Activated T-cell treated with anti-CD3 and anti-CD28 coated beads, Interleukin-2, amount 50 U/mL, for 4 hours (primary cell): ENCODE results near the gene MIEF1. TPM values are rescaled to one million over a fixed set of nuclear protein-coding genes. Genes with fewer than 3 reads are reported as not detected.

Experiments
- ATAC-seq, 2 donors: fragments of 200-7000 bp; cut with Tn5 transposase; one replicate each; pipeline ENCODE4 v1.10.0; 2021
- DNase-seq: peaks from one replicate; pipeline ENCODE4 v3.0.0-alpha.2; 2020
- H3K27me3 Mint-ChIP-seq: one replicate; pipeline ENCODE4 v1.8.0; 2021; ENCODE audit warnings: low read depth, mixed read lengths
- H3K36me3 Mint-ChIP-seq: one replicate; pipeline ENCODE4 v1.8.0; 2022; ENCODE audit warnings: mixed read lengths; ENCODE audit not compliant: insufficient read depth
- H3K4me1 Mint-ChIP-seq: one replicate; pipeline ENCODE4 v1.8.0; 2021; ENCODE audit warnings: low read depth, mixed read lengths
- H3K4me3 Mint-ChIP-seq: one replicate; pipeline ENCODE4 v1.8.0; 2021; ENCODE audit warnings: mild to moderate bottlenecking, moderate library complexity, mixed read lengths
- H3K9me3 Mint-ChIP-seq: one replicate; pipeline ENCODE4 v1.8.0; 2021; ENCODE audit warnings: mixed read lengths
- total RNA-seq, 3 donors: library from RNA; stranded (reverse); gene quantifications; one replicate each; pipeline ENCODE4 v1.2.1, GENCODE V29; 2021

The MIEF1 gene
- total RNA-seq, 3 donors from 2014 or later = 69.9 to 76.6 (median 70.7) TPM

- Mint-ChIP-seq H3K4me1 (peaks cover 4% of the 10 kb centered on the region), H3K4me3 (no peak overlapping the region), H3K27me3 (peaks cover 4% of the 10 kb centered on the region), H3K36me3 (no peaks in the 10 kb centered on the region), H3K9me3 (no peaks in the 10 kb centered on the region)
- no peak for DNase-seq
- no peak for ATAC-seq
These were observed 35.7 kb upstream of the MIEF1 start for GRCh38 chr22:39466228-39467006.

- no peak for ATAC-seq
- H3K36me3 Mint-ChIP-seq = no peaks in the 10 kb centered on the region
- no peak overlapping the region for H3K4me3 Mint-ChIP-seq
- DNase-seq = no peak
- H3K4me1 Mint-ChIP-seq = peaks cover 14% of the 10 kb centered on the region
- H3K27me3 Mint-ChIP-seq = peaks cover 4% of the 10 kb centered on the region
- no peaks in the 10 kb centered on the region for H3K9me3 Mint-ChIP-seq
These were observed 34.6 kb upstream of the MIEF1 start for GRCh38 chr22:39467390-39467895.

GRCh38 chr22:39468487-39469325 is 33.4 kb upstream of the MIEF1 start:
- Mint-ChIP-seq H3K27me3 (peaks cover 4% of the 10 kb centered on the region), H3K9me3 (no peaks in the 10 kb centered on the region), H3K36me3 (no peaks in the 10 kb centered on the region), H3K4me1 (peaks cover 19% of the 10 kb centered on the region), H3K4me3 (no peak overlapping the region)
- no peak for ATAC-seq
- DNase-seq = no peak

- Mint-ChIP-seq H3K27me3 (peaks cover 4% of the 10 kb centered on the region), H3K4me1 (peaks cover 19% of the 10 kb centered on the region)
These were observed 32.8 kb upstream of the MIEF1 start for GRCh38 chr22:39469326-39469680.

GRCh38 chr22:39469681-39470450 is 32.2 kb upstream of the MIEF1 start:
- no peak for ATAC-seq
- Mint-ChIP-seq H3K4me1 (peaks cover 19% of the 10 kb centered on the region), H3K4me3 (no peak overlapping the region), H3K36me3 (no peaks in the 10 kb centered on the region), H3K27me3 (peaks cover 4% of the 10 kb centered on the region), H3K9me3 (no peaks in the 10 kb centered on the region)
- no peak for DNase-seq

More at GRCh38 chr22:39469326-39469680, 32.8 kb upstream of the MIEF1 start:
- Mint-ChIP-seq H3K4me3 (no peak overlapping the region), H3K36me3 (no peaks in the 10 kb centered on the region), H3K9me3 (no peaks in the 10 kb centered on the region)
- ATAC-seq = no peak
- no peak for DNase-seq

DNA sequence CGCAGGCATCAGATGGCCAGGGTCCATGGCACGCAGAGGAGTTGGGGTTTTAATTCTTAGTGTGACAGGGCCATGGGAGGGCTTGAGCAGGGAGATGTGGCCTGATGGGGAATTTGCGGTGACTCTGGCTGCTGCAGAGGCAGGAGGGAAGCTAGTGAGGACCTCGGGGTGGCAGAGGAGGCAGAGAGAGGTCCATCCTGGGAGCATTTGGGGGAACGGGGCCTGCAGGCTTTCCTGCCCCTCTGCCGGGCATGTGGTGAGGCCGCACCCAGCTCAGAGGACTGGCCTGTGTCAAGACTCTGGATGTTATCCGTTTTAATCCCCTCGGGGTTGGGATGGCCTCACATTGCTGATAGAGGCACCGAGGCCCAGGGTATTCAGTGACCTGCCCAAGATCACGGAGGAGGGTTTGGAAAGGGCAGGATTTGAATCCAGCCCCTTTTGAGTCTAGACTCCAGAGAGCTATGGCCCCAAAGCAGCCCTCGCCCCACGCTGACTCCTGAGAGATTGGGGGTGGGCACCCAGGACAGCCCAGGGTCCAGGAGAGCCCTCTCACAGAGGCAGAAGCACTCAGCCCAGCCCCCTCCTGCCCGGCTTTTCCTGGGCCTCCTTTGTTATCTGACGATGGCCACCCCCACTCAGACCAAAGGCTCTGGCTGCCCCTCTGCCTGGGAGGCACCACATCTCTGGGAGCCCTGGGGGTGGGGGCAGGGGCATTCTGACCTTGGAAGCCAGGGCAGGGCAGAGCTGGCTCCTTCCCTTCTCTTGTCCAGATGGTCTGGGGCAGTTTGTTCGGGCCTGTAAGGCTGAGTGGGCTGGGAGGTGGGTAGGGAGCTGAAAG is 31.4 kb upstream of the MIEF1 start:
- Mint-ChIP-seq H3K4me1 (peaks cover 19% of the 10 kb centered on the region), H3K9me3 (no peaks in the 10 kb centered on the region), H3K36me3 (no peaks in the 10 kb centered on the region), H3K27me3 (peaks cover 4% of the 10 kb centered on the region), H3K4me3 (no peak overlapping the region)
- no peak for ATAC-seq
- no peak for DNase-seq

- Mint-ChIP-seq H3K9me3 (no peaks in the 10 kb centered on the region), H3K4me1 (peaks cover 19% of the 10 kb centered on the region), H3K4me3 (no peak overlapping the region), H3K36me3 (no peaks in the 10 kb centered on the region), H3K27me3 (peaks cover 4% of the 10 kb centered on the region)
- DNase-seq (no peak), ATAC-seq (peak; percentile 66 to 71)
These were observed 30.5 kb upstream of the MIEF1 start for GRCh38 chr22:39471381-39472141.

GRCh38 chr22:39472570-39473556 is 29.2 kb upstream of the MIEF1 start:
- peaks cover 4% of the 10 kb centered on the region for H3K27me3 Mint-ChIP-seq
- H3K4me3 Mint-ChIP-seq = no peak overlapping the region
- DNase-seq (no peak), ATAC-seq (no peak)
- peaks cover 19% of the 10 kb centered on the region for H3K4me1 Mint-ChIP-seq
- no peaks in the 10 kb centered on the region for H3K9me3 Mint-ChIP-seq
- H3K36me3 Mint-ChIP-seq = no peaks in the 10 kb centered on the region

- Mint-ChIP-seq H3K36me3 (no peaks in the 10 kb centered on the region), H3K9me3 (no peaks in the 10 kb centered on the region), H3K4me1 (peaks cover 19% of the 10 kb centered on the region), H3K4me3 (no peak overlapping the region), H3K27me3 (no peaks in the 10 kb centered on the region)
- DNase-seq (no peak), ATAC-seq (no peak)
These were observed 28.2 kb upstream of the MIEF1 start for GRCh38 chr22:39473851-39474250.

DNA sequence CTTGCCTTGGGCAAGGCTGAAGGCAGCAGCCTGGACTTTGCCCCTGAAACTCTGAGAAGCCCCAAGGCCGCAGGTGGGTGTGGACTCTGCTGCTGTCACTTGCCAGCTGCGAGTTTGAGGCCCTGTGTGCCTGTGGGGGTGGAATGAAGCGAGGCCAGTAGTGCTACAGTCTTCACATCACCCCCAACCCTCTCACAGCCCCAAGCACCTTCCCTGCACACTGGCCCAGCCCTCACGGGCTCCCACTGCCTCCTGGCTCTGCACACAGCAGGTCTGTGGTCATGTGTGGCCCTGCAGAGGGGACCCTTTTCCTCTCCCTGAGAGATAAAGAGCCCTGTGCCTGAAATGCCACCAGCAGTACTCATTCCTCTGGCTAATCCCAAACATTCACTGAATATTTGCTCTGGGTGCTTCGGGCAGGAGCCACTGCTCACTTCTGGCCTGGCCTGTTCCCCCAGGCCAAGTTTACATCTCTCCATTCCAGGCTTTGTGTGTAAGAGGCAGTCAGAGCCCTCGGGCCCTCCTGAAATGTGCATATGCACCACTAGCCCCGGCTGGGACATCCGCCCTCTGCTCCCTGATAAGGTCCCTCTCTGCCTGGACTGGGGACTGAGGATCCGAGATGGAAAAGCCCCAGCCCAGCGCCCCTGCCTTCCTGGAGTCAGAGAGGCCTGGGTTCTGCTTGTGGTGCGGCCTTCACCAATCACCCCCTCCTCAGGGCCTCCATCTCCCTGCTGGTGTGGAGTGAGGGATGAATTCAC is 27.6 kb upstream of the MIEF1 start:
- H3K4me1 Mint-ChIP-seq = peaks cover 19% of the 10 kb centered on the region
- H3K4me3 Mint-ChIP-seq = no peak overlapping the region
- H3K9me3 Mint-ChIP-seq = no peaks in the 10 kb centered on the region
- H3K27me3 Mint-ChIP-seq = no peaks in the 10 kb centered on the region
- no peaks in the 10 kb centered on the region for H3K36me3 Mint-ChIP-seq
- ATAC-seq = no peak
- no peak for DNase-seq

DNA sequence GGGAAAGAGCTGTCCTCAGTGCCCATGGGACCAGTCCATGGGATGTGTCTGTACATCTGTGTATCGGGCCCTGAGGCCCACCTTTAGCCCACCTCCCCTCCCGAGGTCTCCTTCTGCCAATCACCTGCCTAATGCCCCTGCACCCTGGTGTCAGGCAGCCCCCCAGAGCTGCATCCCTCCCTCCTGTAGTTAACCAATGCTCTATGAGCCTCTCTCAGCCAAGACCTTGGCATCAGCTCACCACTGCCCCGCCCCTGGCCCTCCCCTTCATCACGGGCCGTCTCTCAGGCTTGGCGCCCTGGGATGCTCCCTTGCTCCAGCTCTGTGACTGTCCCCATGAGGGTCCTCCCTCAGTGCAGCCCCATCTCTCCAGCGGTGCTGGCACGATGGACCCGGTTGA is 26.8 kb upstream of the MIEF1 start:
- ATAC-seq (no peak), DNase-seq (no peak)
- Mint-ChIP-seq H3K9me3 (no peaks in the 10 kb centered on the region), H3K4me3 (no peak overlapping the region), H3K4me1 (peaks cover 19% of the 10 kb centered on the region), H3K27me3 (no peaks in the 10 kb centered on the region), H3K36me3 (no peaks in the 10 kb centered on the region)

DNA sequence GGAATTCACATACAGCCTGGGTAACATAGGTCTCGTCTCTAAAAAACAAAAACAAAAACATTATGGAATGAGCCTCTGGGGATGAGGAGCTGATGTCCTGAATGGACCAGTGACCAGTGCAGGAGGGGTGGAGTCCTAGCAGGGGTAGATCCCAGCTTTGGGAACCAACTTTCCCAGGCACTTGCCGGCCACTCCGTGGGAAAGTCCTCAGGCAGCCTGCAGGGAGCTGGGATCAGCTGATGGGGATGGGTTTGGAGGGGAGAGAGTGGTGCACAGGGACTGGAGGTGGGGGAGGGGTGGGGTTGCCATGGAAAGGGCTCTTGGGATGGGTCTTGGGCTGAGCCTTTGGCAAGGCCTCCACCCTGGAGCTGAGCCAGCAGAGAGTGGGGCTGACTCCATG is 26.2 kb upstream of the MIEF1 start:
- Mint-ChIP-seq H3K4me3 (no peak overlapping the region), H3K4me1 (peaks cover 17% of the 10 kb centered on the region), H3K27me3 (no peaks in the 10 kb centered on the region), H3K36me3 (no peaks in the 10 kb centered on the region), H3K9me3 (no peaks in the 10 kb centered on the region)
- DNase-seq (no peak), ATAC-seq (no peak)
